HG02588 (cell line): ENCODE data around the gene SCAP.
"Not testable (repeated sequence)": the region's sequence is repeated elsewhere in the genome, so short reads cannot be mapped to it uniquely, and the experiment has no call there.

ENCODE experiments used
- ATAC-seq: cut with Tn5 transposase; IDR thresholded peaks from one replicate; pipeline ENCODE4 v1.9.1; 2021; ENCODE audit warnings: mild to moderate bottlenecking, moderate library complexity; ENCODE audit not compliant: unreplicated experiment

The SCAP gene

DNA sequence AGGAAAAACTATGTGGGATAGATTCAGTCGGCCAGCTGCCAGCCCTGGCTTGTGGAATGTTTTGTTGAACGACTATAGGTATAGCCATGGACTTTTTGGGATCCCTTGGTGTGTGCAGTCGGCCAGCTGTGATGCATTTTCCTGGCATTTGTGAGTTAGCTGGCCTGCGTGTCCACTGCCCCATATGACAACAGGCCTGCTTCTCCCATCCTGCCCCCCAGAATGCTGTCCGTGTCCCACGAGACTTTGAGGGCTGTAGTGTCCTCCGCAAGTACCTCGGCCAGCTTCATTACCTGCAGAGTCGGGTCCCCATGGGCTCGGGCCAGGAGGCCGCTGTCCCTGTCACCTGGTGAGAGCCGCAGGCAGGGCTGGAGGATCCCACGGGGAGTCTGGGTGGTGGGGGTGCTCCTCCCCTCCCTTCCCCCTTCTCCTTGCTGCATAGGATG is 71.3 kb downstream of the SCAP start:
- no peak for ATAC-seq

DNA sequence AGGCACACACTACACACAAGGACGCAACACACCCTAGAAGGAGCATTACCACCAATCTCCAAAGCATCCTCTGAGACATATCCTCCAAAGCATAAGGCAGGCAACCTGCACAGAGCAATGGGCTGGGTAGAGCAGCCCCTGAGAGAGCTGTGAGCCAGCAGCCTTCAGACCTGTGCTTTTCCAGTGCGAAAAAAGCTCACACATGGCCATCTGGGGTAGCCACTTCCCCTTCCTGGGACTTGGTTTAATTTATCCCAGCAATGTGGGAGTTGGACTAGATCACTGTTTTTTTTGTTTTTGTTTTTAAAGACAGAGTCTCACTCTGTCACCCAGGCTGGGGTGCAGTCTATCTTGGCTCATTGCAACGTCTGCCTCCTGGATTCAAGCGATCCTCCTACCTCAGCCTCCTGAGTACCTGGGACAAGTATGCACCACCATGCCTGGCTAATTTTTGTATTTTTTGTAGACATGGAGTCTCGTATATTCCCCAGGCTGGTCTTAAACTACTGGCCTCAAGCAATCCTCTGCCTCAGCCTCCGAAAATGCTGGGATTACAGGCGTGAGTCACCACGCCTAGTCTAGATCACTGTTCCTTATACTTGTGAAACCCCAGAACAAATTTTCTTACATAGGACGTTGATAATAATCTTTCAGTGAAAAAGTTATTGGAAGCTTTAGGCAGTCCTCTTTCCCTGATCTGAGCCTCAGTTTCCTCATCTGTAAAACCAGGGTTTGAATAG is 76.0 kb downstream of the SCAP start:
- ATAC-seq: no peak

DNA sequence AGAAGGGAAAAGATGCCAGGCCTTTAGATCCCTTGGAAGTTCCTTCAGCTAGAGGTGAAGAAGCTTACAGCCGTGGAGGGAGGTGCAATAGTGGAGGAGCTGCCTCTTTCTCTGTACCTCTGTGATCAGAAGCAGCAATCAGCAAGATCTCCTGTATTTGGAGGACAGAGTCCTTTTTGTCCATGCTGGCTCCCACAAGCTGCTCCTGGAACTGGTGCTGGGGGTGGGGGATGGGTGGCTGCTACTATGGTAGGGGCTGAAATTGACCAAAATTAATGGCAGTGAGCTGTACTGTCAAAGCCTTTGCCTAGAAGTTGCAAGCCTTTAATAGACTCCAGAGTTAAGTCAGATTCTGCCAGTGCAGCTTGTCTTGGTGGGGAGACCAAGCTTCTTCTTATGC is 76.7 kb downstream of the SCAP start:
- ATAC-seq: no peak

DNA sequence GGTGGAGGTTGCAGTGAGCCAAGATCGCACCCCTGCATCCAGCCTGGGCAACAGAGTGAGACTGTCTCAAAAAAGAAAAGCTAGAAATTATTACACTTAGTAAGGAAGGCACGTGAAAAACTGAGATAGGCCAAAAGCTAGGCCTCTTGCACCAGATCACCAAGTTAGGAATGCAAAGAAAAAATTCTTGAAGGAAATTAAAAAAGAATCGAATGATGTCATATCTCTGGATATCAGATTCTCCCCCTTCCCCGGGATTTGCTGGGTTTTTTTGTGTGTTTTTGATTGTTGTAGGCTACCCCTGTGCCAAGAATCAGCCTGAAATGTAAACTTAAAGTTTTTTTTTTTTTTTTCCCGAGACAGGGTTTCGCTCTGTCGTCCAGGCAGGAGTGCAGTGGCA is 77.5 kb downstream of the SCAP start:
- ATAC-seq: no peak

DNA sequence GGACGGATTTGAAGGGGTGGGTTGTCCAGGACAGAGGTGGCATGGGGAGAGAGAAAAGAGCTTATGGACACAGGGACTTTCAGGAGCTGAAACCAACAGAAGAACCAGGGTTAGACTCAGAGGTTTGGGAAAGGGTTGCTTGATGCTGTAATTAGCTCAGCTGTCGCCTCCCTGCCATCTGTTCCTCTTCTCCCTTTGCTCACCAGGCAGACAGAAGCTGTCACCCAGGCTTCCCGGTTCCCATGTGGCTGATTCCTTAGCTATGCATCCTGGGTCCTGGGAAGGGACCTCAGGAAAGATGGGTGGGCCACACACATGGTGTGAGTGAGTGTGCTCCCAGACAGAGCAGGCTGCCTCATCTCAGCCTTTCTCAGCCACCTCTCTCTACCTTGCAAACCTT is 80.9 kb downstream of the SCAP start:
- no peak for ATAC-seq

DNA sequence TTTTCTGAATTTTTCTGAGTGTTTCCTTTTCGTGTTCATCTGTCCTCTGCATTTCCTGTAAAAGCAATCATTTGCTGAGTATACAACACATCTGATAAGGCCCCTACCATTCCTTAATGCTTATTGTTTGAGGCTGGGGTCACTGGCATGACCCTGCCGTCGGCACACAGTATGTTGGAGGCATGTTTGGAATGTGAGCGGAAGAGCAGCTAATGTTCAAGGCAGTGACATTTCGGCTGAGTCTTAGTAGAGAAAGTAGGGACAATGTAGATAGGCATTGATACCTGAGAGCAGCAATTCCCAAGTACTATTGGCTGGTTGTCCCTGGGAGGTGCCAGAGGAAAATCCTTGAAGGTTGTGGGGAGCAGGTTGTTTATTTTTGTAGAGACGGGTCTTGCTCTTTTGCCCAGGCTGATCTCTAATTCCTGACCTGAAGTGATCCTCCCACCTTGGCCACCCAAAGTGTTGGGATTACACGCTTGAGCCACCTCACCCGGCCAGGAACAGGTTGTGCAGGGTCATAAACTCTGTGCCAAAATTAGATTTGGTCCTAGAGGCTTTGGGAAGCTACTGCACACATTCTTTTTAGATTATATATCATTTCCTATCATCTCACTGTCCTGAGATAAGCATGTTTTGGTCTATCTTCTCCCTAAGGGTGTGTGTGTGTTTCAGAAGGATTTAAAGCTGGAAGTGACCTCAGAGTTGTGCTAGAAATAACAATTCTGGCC is 81.4 kb downstream of the SCAP start:
- ATAC-seq: no peak

DNA sequence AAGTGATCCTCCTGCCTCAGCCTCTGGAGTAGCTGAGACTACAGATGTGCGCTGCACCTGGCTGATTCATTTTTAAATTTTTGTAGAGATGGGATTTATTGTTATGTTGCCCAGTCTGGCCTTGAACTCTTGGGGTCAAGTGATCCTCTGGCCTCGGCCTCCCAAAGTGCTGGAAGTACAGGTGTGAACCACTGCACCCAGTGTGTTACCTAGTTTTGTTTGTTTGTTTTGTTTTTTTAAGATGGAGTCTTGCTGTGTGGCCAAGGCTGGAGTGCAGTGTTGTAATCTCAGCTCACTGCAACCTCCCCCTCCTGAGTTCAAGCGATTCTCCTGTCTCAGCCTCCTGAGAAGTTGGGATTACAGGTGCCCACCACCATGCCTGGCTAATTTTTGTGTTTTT is 82.8 kb downstream of the SCAP start:
- no peak for ATAC-seq

DNA sequence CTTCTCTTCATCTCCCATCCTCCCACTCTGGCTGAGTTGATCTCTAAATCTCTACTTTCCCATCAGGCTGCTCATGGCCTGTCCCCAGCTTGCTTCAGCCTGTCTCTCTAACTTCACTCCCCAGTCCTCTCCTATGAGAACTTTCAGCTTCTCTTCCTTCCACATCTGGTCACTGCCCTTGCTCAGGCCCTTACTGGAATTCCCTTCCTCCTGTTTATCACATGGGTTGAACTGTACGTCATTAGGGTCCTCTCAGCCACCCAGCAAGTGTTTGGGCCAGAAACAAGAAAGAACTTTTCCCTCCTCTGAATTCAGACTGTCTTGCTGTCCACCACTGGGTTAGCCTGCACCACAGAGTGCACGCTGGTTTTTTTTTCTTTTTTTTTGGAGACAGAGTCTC is 89.9 kb downstream of the SCAP start:
- no peak for ATAC-seq

DNA sequence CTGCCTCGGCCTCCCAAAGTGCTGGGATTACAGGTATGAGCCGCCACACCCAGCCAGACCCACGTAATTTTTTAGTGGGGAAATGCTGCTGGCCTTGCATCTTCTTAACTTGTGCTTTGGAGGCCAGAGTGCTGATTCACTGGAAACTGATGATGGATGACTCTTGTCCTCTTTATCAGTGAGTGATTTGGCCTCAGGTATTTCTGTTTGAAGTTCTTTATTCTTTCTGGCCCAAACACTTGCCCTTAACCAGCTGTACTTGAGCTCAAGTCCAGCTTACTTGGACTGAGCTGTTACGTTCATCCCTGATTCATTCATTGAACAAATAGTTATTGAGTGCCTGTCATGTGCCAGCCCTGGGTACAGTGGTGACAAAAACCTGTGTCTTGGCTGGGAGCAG is 90.7 kb downstream of the SCAP start:
- ATAC-seq: no peak

DNA sequence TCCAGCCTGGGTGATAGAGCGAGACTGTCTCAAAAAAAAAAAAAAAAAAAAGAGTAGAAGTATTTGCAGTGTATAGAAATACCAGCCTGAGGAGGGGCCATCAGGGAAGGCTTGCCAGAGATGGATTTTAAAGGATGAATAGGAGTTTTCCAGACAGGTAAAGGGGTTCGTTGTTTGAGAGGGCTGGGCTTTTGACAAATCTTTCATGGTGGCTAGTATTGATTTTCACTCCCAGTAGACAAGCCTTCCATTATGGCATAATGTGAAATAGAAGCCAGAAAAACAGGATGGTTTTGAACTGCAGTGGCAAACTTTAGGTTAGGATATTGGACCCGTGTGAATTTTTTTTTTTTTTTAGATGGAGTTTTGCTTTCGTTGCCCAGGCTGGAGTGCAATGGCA is 91.3 kb downstream of the SCAP start:
- ATAC-seq: no peak

DNA sequence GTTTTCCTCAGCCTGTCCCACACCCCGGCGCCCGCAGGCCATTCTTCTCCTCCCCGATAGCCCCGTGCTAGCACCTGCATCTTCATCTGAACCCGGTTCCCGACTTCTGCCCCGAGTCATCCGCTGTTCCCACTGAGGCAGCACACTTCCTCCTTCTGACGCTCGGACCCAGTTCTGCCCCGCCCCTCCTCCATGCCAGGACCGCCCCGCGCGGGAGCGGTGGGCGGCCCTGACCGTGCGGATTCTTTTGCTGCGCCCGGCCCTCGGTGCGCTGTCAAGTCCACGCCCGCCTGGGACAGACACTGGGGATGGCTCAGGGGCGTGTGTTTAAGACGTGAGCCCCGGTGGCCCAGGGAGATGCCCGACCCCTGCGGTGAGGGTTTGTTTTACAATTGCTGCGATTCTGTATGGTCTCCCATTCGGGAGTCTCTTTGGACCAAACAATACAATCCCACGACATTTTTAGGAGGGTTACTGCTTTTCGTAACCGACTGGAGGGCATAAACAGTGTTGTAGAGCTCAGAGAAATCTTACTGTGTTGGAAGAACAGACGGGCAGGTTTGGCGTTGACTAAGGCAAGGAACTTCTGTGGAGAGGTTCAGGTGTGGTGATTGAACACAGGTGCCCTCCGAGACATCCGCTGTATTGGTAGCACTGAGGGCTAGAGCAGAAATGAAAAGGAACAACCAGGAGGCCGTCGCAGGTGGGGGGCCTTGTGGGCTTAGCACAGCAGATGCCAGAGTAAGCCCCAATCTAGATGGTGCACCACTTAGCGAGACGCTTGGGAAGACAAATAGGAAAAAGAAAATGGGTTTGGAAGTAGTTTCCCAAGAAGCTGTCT is 94.2 kb downstream of the SCAP start:
- peak; percentile 63 for ATAC-seq

DNA sequence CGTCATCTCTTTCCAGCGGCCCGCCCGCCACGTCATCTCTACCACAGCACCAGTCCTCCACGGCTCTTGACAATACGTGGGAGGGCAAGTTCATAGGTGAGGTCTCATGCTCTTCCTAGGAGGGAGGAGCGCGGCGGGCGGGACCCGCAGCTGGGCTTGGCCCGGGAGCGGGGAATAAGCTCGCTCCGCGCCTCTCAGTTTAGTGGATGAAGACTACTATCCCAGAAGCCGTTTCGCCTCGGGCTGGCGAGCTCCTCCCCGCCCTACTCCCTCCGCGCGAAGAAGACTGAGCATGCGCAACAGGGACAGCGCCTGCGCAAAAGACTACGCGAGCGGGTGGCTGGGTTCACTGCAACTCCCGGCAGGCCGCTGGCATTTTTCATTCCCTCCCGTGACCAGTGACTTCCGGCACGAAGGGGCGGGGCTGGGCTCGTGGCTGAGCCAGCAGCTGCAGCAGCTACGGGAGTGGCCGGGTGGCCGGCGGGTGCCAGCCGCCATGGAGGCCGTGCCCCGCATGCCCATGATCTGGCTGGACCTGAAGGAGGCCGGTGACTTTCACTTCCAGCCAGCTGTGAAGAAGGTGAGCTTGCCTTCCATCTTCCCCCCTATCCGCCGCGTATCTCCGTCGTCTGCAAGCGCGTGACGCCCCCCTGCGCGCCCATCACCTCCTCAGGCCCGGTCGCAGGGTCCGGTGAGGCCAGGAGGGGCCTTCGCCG is 95.0 kb downstream of the SCAP start, which contains the start of gene PTPN23:
Gene PTPN23 (plus strand): TSS at position 421 of the 716 bp plus-strand sequence. CDS start 76 bp downstream, at position 497.
- peak; percentile 73 for ATAC-seq

DNA sequence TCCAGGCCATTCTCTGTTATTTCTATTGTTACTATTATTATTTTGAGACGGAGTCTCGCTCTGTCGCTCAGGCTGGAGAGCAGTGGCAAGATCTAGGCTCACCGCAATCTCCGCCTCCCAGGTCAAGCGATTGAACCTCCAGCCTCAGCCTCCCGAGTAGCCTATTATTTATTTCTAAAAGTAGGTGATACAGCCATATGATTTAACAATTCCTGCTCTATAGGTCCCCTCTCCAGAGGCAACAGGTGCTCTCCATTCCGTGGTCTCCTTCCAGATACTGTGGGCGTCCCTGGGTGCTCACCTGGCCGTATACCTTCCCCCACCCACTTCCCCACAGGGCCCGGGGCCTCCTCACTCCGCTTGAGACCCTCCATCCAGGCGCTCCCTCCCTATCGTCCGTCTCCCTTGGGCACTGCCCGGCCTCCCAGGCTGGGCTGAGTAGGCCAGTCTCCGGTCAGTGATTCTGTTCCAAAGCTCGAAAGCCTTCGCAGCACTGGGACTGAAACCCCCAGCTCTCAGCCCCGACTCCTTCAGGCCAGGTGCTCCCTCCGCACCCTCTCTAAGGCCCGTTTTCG is 95.6 kb downstream of the SCAP start:
- no peak for ATAC-seq

DNA sequence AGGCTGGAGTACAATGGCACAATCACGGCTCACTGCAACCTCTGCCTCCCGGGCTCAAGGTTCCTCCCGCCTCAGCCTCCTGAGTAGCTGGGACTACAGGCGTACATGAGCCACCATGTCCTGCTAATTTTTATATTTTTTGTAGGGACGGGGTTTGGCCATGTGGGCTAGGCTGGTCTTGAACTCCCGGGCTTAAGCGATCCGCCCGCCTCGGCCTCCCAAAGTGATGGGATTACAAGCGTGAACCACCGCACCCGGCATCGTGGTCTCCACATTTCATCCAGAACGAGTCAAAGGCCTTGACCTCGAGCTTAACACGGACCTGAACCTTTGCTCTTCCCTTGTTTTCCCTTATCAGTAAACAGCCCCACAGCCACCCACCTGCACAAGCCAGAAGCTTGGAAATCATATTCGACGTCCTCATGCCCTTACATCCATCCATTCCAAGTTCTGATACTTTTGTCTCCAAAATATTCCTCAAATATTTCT is 96.3 kb downstream of the SCAP start:
- ATAC-seq: no peak

DNA sequence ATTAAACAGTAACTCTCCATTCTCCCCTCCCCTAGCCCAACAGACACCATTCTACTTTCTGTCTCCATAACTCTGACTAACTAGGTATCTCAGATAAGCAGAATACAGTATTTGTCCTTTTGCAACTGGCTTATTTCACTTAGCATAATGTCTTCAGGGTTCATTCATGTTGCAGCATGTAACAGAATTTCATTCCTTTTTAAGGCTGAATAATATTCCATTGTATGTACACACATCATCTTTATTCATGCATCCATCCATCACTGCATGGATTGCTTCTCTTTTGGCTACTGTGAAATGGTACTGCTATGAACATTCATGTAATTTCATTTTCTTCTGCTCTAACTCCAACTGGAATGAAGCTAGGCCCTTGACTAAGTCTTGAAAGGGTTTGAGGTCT is 96.9 kb downstream of the SCAP start:
- no peak for ATAC-seq

DNA sequence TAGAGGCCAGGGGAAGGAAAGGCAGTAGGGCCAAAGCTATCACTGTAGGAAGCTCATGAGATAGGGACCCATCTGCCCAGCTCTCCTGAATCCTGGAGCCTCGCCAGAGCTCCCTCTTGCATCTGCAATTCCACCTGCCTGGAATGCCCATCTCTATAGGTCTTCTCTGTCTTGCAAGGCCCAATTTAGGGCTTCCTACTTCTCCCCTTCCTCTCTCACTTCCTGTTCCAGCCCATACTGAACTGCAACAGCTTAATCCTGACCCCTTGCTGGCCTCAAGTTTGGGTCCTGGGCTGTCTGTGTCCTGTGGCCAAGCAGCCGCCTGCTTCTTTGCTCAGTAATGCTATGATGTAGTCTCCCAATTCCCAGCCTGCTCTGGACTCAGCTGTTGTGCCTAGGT is 98.6 kb downstream of the SCAP start:
- no peak for ATAC-seq

DNA sequence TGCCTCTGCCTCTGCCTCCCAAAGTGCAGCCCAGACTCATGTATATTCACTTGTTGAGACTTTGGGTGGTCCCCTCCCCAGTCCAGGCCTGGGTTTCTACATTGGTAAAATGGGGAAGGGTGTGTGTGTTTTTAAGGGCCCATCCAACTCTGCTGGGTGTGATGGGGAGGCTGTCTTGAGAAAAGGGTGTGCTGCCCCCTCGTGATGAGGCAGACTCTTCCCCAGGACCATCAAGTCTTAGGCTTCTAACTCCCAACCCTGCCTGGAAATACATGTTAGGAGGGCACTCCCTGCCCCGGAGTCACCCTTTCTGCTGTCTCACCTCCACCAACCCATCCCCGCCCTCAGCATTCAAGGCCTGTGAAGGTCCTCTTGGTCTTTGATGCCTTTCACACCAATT is 99.3 kb downstream of the SCAP start:
- ATAC-seq: no peak

DNA sequence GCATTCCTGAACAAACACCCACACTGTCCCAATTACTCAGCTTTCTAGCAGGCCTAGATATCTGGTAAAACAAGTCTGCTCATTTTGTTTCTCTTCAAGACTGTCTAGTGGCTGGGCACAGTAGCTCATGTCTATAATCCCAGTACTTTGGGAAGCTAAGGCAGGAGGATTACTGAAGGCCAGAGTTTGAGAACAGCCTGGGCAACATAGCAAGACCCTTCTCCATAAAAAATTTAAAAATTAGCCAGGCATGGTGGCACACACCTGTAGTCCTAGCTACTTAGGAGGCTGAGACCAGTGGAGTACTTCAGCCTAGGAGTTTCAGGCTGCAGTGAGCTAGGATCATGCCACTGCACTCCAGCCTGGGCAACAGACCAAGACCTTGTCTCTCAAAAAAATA is 101.2 kb downstream of the SCAP start:
- no peak for ATAC-seq

DNA sequence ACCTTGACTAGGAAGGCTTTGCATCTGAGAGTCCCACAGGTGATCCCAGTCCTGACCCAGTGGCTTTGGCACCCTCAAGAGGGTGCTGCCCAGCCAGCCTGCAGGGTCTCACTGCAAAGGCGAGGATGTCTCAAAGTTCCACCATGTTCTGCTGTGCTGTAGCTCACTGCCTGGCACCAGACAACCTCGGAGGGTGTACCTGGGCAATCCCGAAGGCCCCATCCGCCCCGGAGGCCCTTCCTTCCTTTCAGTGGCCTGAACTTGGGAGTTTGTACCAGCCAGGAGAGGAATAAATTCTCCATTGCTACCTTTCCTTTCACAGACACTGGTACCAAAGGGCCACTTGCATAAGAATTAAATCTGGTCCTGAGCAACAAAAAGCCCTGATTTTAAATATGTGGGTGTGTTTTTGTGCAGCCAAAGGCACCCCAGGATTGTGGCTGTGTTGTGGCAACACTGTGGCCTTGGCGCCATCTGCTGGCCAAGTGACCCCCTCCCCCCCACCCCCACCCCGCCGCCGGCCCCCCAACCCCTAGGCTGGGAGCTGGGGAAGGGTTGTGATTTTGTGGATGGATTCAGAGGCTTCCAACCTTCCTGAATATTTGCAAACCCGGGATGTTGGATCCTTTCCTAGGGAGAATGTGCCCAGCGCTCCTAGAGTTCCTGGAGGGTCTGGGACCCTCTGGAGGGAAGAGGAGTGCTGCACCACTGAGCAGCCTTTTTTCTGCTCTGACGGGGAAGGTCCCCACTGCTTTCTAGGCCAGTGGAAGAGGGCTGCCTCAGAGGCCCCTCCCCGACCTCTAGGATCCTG is 104.6 kb downstream of the SCAP start:
- no peak for ATAC-seq

DNA sequence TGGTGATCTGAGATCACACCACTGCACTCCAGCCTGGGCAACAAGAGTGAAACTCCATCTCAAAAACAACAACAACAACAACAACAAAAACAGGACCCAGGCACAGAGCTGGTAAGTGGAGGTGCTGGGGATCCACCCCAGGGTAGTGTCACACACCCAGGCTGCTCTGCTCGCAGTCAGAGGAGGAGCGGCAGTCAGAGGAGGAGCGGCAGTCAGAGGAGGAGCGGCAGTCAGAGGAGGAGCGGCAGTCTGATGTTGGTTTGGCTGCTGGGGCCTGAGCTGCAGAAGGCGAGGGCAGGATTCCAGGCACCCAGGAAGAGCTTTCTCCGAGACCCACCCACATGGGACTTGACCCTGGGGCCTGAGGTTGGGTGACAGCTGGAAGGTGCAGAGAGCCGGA is 105.7 kb downstream of the SCAP start:
- not testable (repeated sequence) for ATAC-seq
